ENCODE measurements around the gene KBTBD7. TPM values are rescaled to one million over a fixed set of nuclear protein-coding genes. Genes with fewer than 3 reads are reported as not detected.

Gene KBTBD7
- total and polyA plus RNA-seq, 9 of the 15 experiments (the other 6 are each of a cell fraction or from before 2014, with no cell fraction given): 1.8 to 4.4 (median 3.3) TPM

DNA sequence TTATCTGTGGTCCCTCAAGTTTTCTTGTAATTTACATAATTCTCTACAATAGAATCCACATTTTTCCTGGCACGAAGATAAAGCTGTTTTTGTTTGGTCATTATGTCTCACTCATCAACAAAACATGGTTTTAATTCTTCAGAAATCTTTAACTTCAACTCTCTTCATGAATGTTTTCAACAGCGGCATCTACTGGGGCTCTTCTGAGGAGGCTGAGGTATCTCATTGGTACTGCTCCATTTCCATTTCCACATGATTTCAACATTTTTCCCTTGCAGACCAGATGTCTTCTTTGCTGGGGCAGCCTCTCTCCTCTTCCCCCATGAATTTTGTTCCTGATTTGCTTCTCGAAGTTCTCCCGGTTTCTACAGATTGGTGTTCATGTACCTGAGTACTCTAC lies 5.8 kb upstream of the KBTBD7 start:
- in situ Hi-C loops (cut with MboI): no loop called here
- intact Hi-C loops (cut with micrococcal nuclease): no loop called here
- Histone ChIP-seq H3K4me3 (no peak overlapping the region), H3K4me2 (ENCODE audit: insufficient read depth, low read length) (no peak overlapping the region), H4K20me1 (replicated peaks; ENCODE audit: control insufficient read depth, insufficient read depth, low read length) (no peaks in the 10 kb centered on the region), H3K27me3 (ENCODE audit: control insufficient read depth in 2 of 2, insufficient read depth in 2 of 2, low read length in 2 of 2) (no peaks in the 10 kb centered on the region), H3K9me1 (ENCODE audit: control insufficient read depth, insufficient read depth, low read length) (no peaks in the 10 kb centered on the region), H2AFZ (ENCODE audit: low read depth, low read length) (no peak overlapping the region), H3K36me3 (ENCODE audit: control insufficient read depth, insufficient read depth, low read length) (no peaks in the 10 kb centered on the region), H3K4me1 (replicated peaks in 1 of 2; ENCODE audit: control insufficient read depth in 2 of 2, insufficient read depth in 2 of 2, low read length in 2 of 2) (no peaks in the 10 kb centered on the region; a peak in 1 of 5 replicates), H3K79me2 (ENCODE audit: control insufficient read depth, insufficient read depth, low read length) (no peaks in the 10 kb centered on the region), H3K27ac (ENCODE audit: extremely low read depth, low read depth, low read length) (no peak overlapping the region), H3K9me3 (replicated peaks; ENCODE audit: control insufficient read depth, insufficient read depth, low read depth, low read length) (no peaks in the 10 kb centered on the region), H3K9ac (ENCODE audit: insufficient read depth in 1 of 2, low read depth in 2 of 2, low read length in 2 of 2) (no peak overlapping the region)
- 55% methylated on average over 4 of the region's 4 CpGs for WGBS (ENCODE audit: insufficient coverage, low coverage, missing lambda C conversion rate)
- ChIA-PET POLR2A (no interaction called here), CTCF (ENCODE audit: low intra/inter-chr PET ratio) (no interaction called here)
- no TSS peak for BruUV-seq (replicated peaks)
- FAIRE-seq (no peak), DNase-seq (ENCODE audit: extremely low read depth in 1 of 4, low spot score in 3 of 4) (no peak), ATAC-seq (no peak)
- no peak for TF ChIP-seq NELFE (IDR thresholded peaks at IDR 0.05; ENCODE audit: insufficient read depth, insufficient read length)
- TF ChIP-seq, protein P1, sequence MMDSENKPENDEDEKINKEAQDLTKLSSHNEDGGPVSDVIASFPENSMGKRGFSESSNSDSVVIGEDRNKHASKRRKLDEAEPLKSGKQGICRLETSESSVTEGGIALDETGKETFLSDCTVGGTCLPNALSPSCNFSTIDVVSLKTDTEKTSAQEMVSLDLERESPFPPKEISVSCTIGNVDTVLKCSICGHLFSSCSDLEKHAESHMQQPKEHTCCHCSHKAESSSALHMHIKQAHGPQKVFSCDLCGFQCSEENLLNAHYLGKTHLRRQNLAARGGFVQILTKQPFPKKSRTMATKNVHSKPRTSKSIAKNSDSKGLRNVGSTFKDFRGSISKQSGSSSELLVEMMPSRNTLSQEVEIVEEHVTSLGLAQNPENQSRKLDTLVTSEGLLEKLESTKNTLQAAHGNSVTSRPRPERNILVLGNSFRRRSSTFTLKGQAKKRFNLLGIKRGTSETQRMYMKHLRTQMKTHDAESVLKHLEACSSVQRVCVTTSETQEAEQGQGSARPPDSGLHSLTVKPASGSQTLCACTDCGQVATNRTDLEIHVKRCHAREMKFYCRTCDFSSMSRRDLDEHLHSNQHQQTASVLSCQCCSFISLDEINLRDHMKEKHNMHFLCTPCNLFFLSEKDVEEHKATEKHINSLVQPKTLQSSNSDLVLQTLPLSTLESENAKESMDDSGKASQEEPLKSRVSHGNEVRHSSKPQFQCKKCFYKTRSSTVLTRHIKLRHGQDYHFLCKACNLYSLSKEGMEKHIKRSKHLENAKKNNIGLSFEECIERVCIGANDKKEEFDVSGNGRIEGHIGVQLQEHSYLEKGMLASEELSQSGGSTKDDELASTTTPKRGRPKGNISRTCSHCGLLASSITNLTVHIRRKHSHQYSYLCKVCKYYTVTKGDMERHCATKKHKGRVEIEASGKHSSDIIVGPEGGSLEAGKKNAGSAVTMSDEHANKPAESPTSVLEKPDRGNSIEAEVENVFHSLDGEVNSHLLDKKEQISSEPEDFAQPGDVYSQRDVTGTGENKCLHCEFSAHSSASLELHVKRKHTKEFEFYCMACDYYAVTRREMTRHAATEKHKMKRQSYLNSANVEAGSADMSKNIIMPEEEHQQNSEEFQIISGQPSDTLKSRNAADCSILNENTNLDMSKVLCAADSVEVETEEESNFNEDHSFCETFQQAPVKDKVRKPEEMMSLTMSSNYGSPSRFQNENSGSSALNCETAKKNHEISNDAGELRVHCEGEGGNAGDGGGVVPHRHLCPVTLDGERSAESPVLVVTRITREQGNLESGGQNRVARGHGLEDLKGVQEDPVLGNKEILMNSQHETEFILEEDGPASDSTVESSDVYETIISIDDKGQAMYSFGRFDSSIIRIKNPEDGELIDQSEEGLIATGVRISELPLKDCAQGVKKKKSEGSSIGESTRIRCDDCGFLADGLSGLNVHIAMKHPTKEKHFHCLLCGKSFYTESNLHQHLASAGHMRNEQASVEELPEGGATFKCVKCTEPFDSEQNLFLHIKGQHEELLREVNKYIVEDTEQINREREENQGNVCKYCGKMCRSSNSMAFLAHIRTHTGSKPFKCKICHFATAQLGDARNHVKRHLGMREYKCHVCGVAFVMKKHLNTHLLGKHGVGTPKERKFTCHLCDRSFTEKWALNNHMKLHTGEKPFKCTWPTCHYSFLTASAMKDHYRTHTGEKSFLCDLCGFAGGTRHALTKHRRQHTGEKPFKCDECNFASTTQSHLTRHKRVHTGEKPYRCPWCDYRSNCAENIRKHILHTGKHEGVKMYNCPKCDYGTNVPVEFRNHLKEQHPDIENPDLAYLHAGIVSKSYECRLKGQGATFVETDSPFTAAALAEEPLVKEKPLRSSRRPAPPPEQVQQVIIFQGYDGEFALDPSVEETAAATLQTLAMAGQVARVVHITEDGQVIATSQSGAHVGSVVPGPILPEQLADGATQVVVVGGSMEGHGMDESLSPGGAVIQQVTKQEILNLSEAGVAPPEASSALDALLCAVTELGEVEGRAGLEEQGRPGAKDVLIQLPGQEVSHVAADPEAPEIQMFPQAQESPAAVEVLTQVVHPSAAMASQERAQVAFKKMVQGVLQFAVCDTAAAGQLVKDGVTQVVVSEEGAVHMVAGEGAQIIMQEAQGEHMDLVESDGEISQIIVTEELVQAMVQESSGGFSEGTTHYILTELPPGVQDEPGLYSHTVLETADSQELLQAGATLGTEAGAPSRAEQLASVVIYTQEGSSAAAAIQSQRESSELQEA (IDR thresholded peaks at IDR 0.05; ENCODE audit: low read depth): no peak
- no peak for TF ChIP-seq CHD1 (IDR thresholded peaks at IDR 0.05; ENCODE audit: low read length)
- no peak for TF ChIP-seq ZNF583 (CRISPR knock-in tag; IDR thresholded peaks at IDR 0.05)
- no peak for TF ChIP-seq FOXA1 (IDR thresholded peaks at IDR 0.05; ENCODE audit: borderline replicate concordance)
- no peak for TF ChIP-seq ZNF41 (CRISPR knock-in tag; conservative IDR thresholded peaks at IDR 0.05)
- TF ChIP-seq NR2C1 (IDR thresholded peaks at IDR 0.05): no peak
- no peak for TF ChIP-seq NR2C1 (tag; IDR thresholded peaks at IDR 0.05)
- TF ChIP-seq MTA1 (IDR thresholded peaks at IDR 0.05; ENCODE audit: borderline replicate concordance): no peak
- no peak for TF ChIP-seq MAFF (IDR thresholded peaks at IDR 0.05; ENCODE audit: low read length)
- TF ChIP-seq, protein P2, sequence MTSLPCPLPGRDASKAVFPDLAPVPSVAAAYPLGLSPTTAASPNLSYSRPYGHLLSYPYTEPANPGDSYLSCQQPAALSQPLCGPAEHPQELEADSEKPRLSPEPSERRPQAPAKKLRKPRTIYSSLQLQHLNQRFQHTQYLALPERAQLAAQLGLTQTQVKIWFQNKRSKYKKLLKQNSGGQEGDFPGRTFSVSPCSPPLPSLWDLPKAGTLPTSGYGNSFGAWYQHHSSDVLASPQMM (CRISPR knock-in tag; IDR thresholded peaks at IDR 0.05): no peak
- no peak for TF ChIP-seq TFAM (CRISPR knock-in tag; conservative IDR thresholded peaks at IDR 0.05)
- TF ChIP-seq ZNF780A (CRISPR knock-in tag; IDR thresholded peaks at IDR 0.05): no peak
- no peak for TF ChIP-seq ZNF436 (CRISPR knock-in tag; IDR thresholded peaks at IDR 0.05)
